ENCODE measurements around the gene NANOS2.
A peak's percentile ranks its signal among the peaks of the same experiment; 100 is the strongest.

NANOS2 gene

GRCh38 chr19:45913874-45914830, at the start of gene NANOS2:
Gene NANOS2 (minus strand): TSS chr19:45914778. CDS start chr19:45914693, 85 bp downstream.
- no peak for DNase-seq (ENCODE audit: low spot score)

GRCh38 chr19:45962021-45962420, 47.4 kb upstream of the NANOS2 start:
- no peak for DNase-seq (ENCODE audit: low spot score)

GRCh38 chr19:45960595-45961235, 46.1 kb upstream of the NANOS2 start:
- no peak for DNase-seq (ENCODE audit: low spot score)

- no peak for DNase-seq (ENCODE audit: low spot score)
These were observed 45.0 kb upstream of the NANOS2 start for GRCh38 chr19:45959517-45960025.

- DNase-seq (ENCODE audit: low spot score) = no peak
These were observed 44.4 kb upstream of the NANOS2 start for GRCh38 chr19:45958769-45959516.

- DNase-seq (ENCODE audit: low spot score) = no peak
These were observed 43.7 kb upstream of the NANOS2 start for GRCh38 chr19:45958320-45958719.

- DNase-seq (ENCODE audit: low spot score) = peak; percentile 92
These were observed 41.5 kb upstream of the NANOS2 start for GRCh38 chr19:45955905-45956608.

GRCh38 chr19:45954156-45954555, 39.6 kb upstream of the NANOS2 start:
- no peak for DNase-seq (ENCODE audit: low spot score)

GRCh38 chr19:45953676-45954075, 39.1 kb upstream of the NANOS2 start:
- no peak for DNase-seq (ENCODE audit: low spot score)

- DNase-seq (ENCODE audit: low spot score) = no peak
These were observed 38.3 kb upstream of the NANOS2 start for GRCh38 chr19:45952686-45953505.

GRCh38 chr19:45952341-45952685, 37.7 kb upstream of the NANOS2 start:
- DNase-seq (ENCODE audit: low spot score) = no peak

- DNase-seq (ENCODE audit: low spot score) = no peak
These were observed 33.3 kb upstream of the NANOS2 start for GRCh38 chr19:45947926-45948325.

GRCh38 chr19:45940515-45940805, 25.9 kb upstream of the NANOS2 start:
- no peak for DNase-seq (ENCODE audit: low spot score)

- no peak for DNase-seq (ENCODE audit: low spot score)
These were observed 25.4 kb upstream of the NANOS2 start for GRCh38 chr19:45939792-45940514.

GRCh38 chr19:45938733-45939319, 24.2 kb upstream of the NANOS2 start:
- DNase-seq (ENCODE audit: low spot score) = no peak

- DNase-seq (ENCODE audit: low spot score) = no peak
These were observed 20.7 kb upstream of the NANOS2 start for GRCh38 chr19:45935267-45935666.

- no peak for DNase-seq (ENCODE audit: low spot score)
These were observed 20.1 kb upstream of the NANOS2 start for GRCh38 chr19:45934551-45935230.

GRCh38 chr19:45933759-45934158, 19.2 kb upstream of the NANOS2 start:
- DNase-seq (ENCODE audit: low spot score) = no peak

GRCh38 chr19:45931055-45931454, 16.5 kb upstream of the NANOS2 start:
- DNase-seq (ENCODE audit: low spot score) = no peak

Data from pons (tissue), 1 donor.